HTERT RPE-1 (cell line): ENCODE measurements around the gene KCNJ3.
"Not testable (repeated sequence)": the region's sequence is repeated elsewhere in the genome, so short reads cannot be mapped to it uniquely, and the experiment has no call there.

ENCODE experiments used
- in situ Hi-C: fragments of 300-500 bp; cut with MboI; formaldehyde crosslinking; loops from 4 replicates; pipeline ENCODE4 v1.14.3; 2020; ENCODE audit warnings: low sequenced_read_pairs

The KCNJ3 gene

GRCh38 chr2:154836632-154837031 lies 138.1 kb downstream of the KCNJ3 start:
- in situ Hi-C loops, result no loop called here

GRCh38 chr2:154837035-154837434 lies 138.5 kb downstream of the KCNJ3 start:
- in situ Hi-C loops, result no loop called here

DNA sequence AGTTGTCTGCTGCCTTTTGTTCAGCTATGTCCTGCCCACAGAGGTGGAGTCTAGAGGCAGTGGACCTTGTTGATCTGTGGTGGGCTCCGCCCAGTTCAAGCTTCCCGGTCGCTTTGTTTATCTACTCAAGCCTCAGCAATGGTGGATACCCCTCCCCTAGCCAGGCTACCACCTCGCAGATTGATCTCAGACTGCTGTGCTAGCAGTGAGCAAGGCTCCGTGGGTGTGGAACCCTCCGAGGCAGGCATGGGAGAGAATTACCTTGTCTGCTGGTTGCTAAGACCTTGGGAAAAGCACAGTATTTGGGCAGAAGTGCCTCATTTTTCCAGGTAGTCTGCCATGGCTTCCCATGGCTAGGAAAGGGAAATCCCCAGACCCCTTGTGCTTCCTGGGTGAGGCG lies 146.0 kb downstream of the KCNJ3 start:
- in situ Hi-C loops, result no loop called here

DNA sequence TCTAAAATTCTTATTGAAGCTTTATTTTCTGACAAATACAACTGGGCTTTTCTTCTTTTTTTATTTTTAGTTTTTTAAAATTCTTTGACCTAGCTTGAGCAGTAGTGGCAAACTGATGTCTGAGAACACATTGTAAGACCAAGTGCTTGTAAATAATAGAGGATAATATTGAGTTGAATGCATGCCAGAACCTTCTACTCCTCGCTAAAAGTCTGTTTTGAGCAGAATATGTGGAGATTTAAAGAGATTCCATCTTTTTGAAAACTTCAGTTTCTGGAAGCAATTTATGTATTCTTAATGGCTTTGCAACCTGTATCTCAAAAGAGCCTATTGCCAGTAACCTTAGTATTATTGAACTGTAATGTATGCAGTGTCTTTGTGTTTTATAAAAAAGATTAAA lies 148.3 kb downstream of the KCNJ3 start:
- in situ Hi-C loops, result no loop called here

DNA sequence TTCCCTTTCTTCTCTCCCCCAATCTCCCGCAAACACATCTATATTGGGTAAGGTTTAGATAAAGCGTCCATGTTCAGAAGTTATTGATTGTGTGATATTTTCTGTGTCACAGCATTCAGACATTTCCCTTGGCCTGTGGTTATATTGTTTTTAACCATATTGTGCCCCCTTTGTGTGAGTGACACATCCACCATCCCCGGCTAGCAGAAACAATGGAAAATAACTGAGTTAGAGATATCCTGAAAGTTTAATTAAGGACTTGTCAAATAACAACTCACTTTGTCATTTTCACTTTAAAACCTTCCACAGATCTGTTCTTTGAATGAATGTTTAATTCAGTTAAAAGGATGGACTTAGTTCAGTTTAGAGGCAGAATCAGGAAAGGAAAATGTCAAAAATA lies 151.0 kb downstream of the KCNJ3 start:
- in situ Hi-C loops, result no loop called here

DNA sequence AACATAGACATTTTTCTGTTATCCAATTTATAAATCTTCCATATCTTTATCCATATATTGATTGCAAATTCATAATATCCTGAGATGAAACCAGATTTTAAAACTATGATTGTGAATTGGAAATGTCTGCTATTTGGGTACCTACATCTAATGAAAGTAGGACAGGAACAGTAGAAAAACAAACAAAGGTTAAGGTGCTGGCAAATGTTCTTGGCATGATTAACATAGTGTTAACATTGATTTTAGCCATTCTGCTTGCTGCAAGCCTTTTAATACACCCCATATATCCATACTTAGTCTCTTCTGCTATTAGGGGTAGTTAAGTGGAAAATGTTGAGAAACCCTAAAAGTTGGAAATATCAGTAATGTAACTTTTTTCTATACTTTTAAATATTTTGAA lies 152.0 kb downstream of the KCNJ3 start:
- in situ Hi-C loops, result no loop called here

- in situ Hi-C loops, result no loop called here
Observed at GRCh38 chr2:154855138-154855537, 156.6 kb downstream of the KCNJ3 start.

DNA sequence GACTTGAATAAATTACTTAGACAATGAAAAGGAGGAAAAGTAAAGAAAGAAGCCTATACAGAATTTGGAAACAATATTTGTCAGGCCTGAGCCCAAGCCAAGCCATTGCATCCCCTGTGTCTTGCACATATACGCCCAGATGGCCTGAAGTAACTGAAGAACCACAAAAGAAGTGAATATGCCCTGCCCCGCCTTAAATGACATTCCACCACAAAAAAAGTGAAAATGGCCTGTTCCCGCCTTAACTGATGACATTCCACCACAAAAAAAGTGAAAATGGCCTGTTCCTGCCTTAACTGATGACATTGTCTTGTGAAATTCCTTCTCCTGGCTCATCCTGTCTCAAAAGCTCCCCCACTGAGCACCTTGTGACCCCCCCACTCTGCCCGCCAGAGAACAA lies 168.7 kb downstream of the KCNJ3 start:
- in situ Hi-C loops, result not testable (repeated sequence)

- in situ Hi-C loops, result no loop called here
Observed at GRCh38 chr2:154875999-154876398, 177.5 kb downstream of the KCNJ3 start.

DNA sequence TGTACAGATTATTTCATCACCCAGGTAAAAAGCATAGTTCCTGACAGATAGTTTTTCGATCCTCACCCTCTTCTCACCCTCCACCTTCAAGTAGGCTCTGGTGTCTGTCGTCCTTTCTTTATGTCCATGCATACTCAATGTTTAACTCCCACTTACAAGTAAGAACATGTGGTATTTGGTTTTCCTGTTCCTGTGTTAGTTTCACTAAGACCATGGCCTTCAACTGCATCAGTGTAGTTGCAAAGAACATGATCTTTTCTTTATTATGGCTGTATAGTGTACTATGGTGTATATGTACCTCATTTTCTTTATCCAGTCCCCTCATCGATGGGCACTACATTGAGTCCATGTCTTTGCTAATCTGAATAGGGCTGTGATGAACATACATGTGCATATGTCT lies 184.2 kb downstream of the KCNJ3 start:
- in situ Hi-C loops, result no loop called here

DNA sequence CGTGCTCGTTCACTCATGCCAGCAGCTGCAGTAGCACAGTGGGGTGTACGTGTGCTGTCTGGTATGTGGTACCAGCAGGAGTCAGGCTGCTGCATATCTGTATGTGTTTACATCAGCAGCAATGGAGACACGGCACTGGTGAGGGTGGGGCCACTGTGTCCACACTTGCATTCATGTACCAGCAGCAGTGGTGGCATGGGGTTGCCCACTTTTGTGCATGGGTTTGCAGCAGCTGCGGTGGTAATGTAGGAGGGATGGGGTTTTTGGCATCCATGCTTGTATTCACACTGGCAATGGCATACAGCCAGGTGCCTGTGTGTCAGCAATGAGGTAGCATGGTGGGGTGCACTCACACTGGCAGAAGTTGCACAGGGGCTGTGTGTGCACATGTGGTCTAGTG lies 187.8 kb downstream of the KCNJ3 start:
- in situ Hi-C loops, result no loop called here

DNA sequence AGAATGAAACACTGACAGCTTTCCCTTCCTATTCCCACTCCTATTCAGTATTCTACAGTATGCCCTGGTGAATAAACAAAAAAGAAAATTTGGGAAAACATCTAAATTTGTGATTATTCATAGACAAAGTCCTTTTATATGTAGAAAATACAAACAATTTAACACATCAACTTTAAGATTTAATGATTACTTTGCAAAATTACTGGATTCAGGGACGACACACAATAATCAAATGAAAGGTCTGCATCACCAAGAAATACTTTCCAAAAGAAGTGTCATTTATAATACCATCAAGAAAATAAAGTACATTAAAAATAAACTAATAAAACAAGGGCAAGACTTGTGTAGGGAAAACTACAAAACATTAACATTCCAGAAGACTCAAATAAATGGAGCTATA lies 199.8 kb downstream of the KCNJ3 start:
- in situ Hi-C loops, result no loop called here

DNA sequence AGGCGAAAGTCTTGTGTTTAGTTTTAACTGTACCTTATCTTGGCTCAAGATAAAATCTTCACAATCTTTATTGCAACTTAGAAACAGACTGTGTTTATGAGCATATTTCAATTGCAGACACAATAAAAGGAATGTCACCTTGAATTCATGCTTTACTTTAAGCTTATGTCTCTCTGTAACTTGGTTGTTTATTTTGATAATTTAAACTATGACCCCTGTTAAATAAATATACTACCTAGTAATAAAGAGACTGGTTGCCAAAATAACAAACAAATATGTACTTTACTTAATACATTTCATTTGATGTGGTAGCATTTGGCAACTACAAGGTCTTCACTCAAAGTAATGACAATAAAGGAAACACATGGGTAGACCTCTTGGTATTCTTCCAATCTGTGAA lies 202.6 kb downstream of the KCNJ3 start:
- in situ Hi-C loops, result no loop called here
